SU-DHL-6 (cell line): ENCODE results near the gene AKR1B1.

ENCODE experiments used
- H2AFZ ChIP-seq: fragments of 200-600 bp; sonication (generic); 2 replicates; pipeline ENCODE4 v1.6.1; 2014; ENCODE audit warnings: low read depth, mild to moderate bottlenecking, moderate library complexity, mixed read lengths, antibody characterized with exemption, low read length; ENCODE audit not compliant: severe bottlenecking
- H3F3A ChIP-seq: fragments of 200-600 bp; shearing (Covaris generic); 2 replicates; pipeline ENCODE4 v1.6.0; 2016; ENCODE audit warnings: antibody characterized with exemption, mild to moderate bottlenecking; ENCODE audit not compliant: insufficient read depth
- H3K27ac ChIP-seq: fragments of 200-600 bp; sonication (generic); 2 replicates; pipeline ENCODE4 v1.5.1; 2016; ENCODE audit warnings: low read depth, mild to moderate bottlenecking, low read length, moderate library complexity, mixed read lengths
- H3K27me3 ChIP-seq: fragments of 200-600 bp; sonication (generic), shearing (Covaris generic); 2 replicates; pipeline ENCODE4 v1.6.0; 2014; ENCODE audit warnings: mild to moderate bottlenecking, low read length
- H3K36me3 ChIP-seq: fragments of 200-600 bp; sonication (generic); 2 replicates; pipeline ENCODE4 v1.6.1; 2014; ENCODE audit warnings: mild to moderate bottlenecking, low read length, mixed read lengths
- H3K4me2 ChIP-seq: fragments of 300-600, 200-600 bp; shearing (Covaris generic), sonication (generic); 2 replicates; pipeline ENCODE4 v1.6.0; 2014; ENCODE audit warnings: low read length, low read depth, mild to moderate bottlenecking; ENCODE audit not compliant: poor library complexity, severe bottlenecking
- H3K4me3 ChIP-seq: fragments of 200-600 bp; sonication (generic); 2 replicates; pipeline ENCODE4 v1.5.1; 2014; ENCODE audit warnings: antibody characterized with exemption, low read length, mild to moderate bottlenecking, mixed read lengths; ENCODE audit not compliant: insufficient read depth, poor library complexity, severe bottlenecking
- H3K79me2 ChIP-seq: fragments of 200-600 bp; sonication (generic); 2 replicates; pipeline ENCODE4 v1.6.1; 2014; ENCODE audit warnings: mild to moderate bottlenecking, low read length, moderate library complexity; ENCODE audit not compliant: insufficient read depth
- H3K9ac ChIP-seq: fragments of 200-600 bp; sonication (generic); 2 replicates; pipeline ENCODE4 v1.7.0; 2014; ENCODE audit warnings: mild to moderate bottlenecking, low read length
- H3K9me2 ChIP-seq: fragments of 200-600 bp; sonication (generic); replicated peaks from 2 replicates; pipeline ENCODE4 v1.6.1; 2014; ENCODE audit warnings: low read length; ENCODE audit not compliant: insufficient read depth
- H3K9me3 ChIP-seq: fragments of 200-600 bp; sonication (generic); 2 replicates; pipeline ENCODE4 v1.6.1; 2014; ENCODE audit warnings: low read length, mixed read lengths; ENCODE audit not compliant: insufficient read depth
- H4K20me1 ChIP-seq: fragments of 200-600 bp; sonication (generic); 2 replicates; pipeline ENCODE4 v1.6.1; 2014; ENCODE audit warnings: low read depth, mild to moderate bottlenecking, antibody characterized with exemption, low read length, moderate library complexity, mixed read lengths
- EZH2phosphoT487 ChIP-seq: fragments of 200-600 bp; sonication (generic), shearing (Covaris generic); conservative IDR thresholded peaks from 2 replicates; pipeline ENCODE4 v1.6.1; 2018; ENCODE audit warnings: mild to moderate bottlenecking, antibody characterized with exemption, low read length, moderate library complexity, mixed read lengths
- TF ChIP-seq, protein P1 (sequence below): fragments of 200-600 bp; sonication (generic); IDR thresholded peaks from one replicate; pipeline ENCODE4 v1.5.1; 2017; ENCODE audit warnings: antibody characterized with exemption, mild to moderate bottlenecking, low read length, moderate library complexity; ENCODE audit not compliant: insufficient read depth, poor library complexity, severe bottlenecking

Gene AKR1B1

DNA sequence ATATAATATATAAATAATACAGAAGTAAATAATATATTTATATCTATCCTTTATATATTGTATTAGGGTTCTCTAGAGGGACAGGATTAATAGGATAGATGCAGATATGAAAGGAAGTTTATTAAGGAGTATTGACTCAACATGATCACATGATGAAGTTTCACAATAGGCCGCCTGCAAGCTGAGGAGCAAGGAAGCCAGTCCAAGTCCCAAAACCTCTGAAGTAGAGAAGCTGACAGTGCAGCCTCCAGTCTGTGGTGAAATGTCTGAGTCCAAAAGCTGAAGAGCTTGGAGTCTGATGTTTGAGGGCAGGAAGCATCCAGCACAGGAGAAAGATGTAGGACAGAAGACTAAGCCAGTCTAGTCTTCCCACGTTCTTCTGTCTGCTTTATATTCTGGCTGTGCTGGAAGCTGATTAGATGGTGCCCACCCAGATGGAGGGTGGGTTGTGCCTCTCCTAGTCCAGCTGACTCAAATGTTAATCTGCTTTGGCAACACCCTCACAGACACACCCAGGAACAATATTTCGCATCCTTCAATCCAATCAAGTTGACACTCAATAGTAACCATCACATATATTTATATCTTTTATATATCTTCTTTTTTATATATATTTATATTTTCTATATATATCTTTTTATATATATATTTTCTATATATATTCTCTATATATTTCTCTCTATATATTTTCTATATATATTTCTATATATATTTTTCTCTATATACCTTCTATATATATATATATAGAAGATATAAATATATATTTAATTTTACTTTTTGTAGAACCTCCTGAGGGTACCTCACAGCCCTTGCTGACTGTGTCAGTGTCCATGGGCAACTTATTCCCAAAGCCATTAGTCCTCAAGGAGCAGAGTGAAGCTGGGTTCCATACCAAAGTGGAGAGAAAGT lies 43.8 kb upstream of the AKR1B1 start:
- Histone ChIP-seq H2AFZ (no peak overlapping the region), H3K36me3 (no peaks in the 10 kb centered on the region), H3K27ac (no peak overlapping the region), H3K4me3 (no peak overlapping the region), H3K9me3 (no peaks in the 10 kb centered on the region), H3F3A (no peaks in the 10 kb centered on the region), H3K9ac (no peak overlapping the region), H3K27me3 (0 out of 2 replicates have a peak, but pooled peaks cover 2% of the 10 kb centered on the region), H4K20me1 (no peaks in the 10 kb centered on the region), H3K9me2 (no peaks in the 10 kb centered on the region), H3K4me2 (no peak overlapping the region), H3K79me2 (no peaks in the 10 kb centered on the region)
- no peak for TF ChIP-seq EZH2phosphoT487
- TF ChIP-seq, protein P1, sequence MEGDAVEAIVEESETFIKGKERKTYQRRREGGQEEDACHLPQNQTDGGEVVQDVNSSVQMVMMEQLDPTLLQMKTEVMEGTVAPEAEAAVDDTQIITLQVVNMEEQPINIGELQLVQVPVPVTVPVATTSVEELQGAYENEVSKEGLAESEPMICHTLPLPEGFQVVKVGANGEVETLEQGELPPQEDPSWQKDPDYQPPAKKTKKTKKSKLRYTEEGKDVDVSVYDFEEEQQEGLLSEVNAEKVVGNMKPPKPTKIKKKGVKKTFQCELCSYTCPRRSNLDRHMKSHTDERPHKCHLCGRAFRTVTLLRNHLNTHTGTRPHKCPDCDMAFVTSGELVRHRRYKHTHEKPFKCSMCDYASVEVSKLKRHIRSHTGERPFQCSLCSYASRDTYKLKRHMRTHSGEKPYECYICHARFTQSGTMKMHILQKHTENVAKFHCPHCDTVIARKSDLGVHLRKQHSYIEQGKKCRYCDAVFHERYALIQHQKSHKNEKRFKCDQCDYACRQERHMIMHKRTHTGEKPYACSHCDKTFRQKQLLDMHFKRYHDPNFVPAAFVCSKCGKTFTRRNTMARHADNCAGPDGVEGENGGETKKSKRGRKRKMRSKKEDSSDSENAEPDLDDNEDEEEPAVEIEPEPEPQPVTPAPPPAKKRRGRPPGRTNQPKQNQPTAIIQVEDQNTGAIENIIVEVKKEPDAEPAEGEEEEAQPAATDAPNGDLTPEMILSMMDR = no peak

GRCh38 chr7:134500982-134501381 lies 42.1 kb upstream of the AKR1B1 start:
- H3K4me3 ChIP-seq = no peak overlapping the region
- no peaks in the 10 kb centered on the region for H3K9me3 ChIP-seq
- no peak for TF ChIP-seq EZH2phosphoT487
- no peaks in the 10 kb centered on the region for H3K9me2 ChIP-seq
- H2AFZ ChIP-seq = no peak overlapping the region
- no peak overlapping the region for H3K9ac ChIP-seq
- H3K79me2 ChIP-seq = no peaks in the 10 kb centered on the region
- no peaks in the 10 kb centered on the region for H3F3A ChIP-seq
- no peak overlapping the region for H3K27ac ChIP-seq
- no peak overlapping the region for H3K4me2 ChIP-seq
- no peaks in the 10 kb centered on the region for H4K20me1 ChIP-seq
- no peaks in the 10 kb centered on the region for H3K27me3 ChIP-seq
- no peaks in the 10 kb centered on the region for H3K36me3 ChIP-seq

GRCh38 chr7:134500406-134500805 lies 41.5 kb upstream of the AKR1B1 start:
- TF ChIP-seq, protein P1 = no peak
- no peak for TF ChIP-seq EZH2phosphoT487
- Histone ChIP-seq H4K20me1 (no peaks in the 10 kb centered on the region), H3K4me2 (no peak overlapping the region), H3K27ac (no peak overlapping the region), H2AFZ (no peak overlapping the region), H3K36me3 (no peaks in the 10 kb centered on the region), H3F3A (no peaks in the 10 kb centered on the region), H3K9me2 (no peaks in the 10 kb centered on the region), H3K9me3 (no peaks in the 10 kb centered on the region), H3K27me3 (no peaks in the 10 kb centered on the region), H3K79me2 (no peaks in the 10 kb centered on the region), H3K9ac (no peak overlapping the region), H3K4me3 (no peak overlapping the region)

- no peaks in the 10 kb centered on the region for H3K9me3 ChIP-seq
- no peaks in the 10 kb centered on the region for H4K20me1 ChIP-seq
- H2AFZ ChIP-seq = no peak overlapping the region
- H3K9ac ChIP-seq = no peak overlapping the region
- H3K27ac ChIP-seq = no peak overlapping the region
- no peaks in the 10 kb centered on the region for H3K27me3 ChIP-seq
- no peaks in the 10 kb centered on the region for H3F3A ChIP-seq
- H3K36me3 ChIP-seq = no peaks in the 10 kb centered on the region
- H3K79me2 ChIP-seq = no peaks in the 10 kb centered on the region
- no peak overlapping the region for H3K4me3 ChIP-seq
- TF ChIP-seq, protein P1 = no peak
- no peak for TF ChIP-seq EZH2phosphoT487
- H3K4me2 ChIP-seq = no peak overlapping the region
- no peaks in the 10 kb centered on the region; the same call in 1 of the 2 replicates for H3K9me2 ChIP-seq
These were observed 36.6 kb upstream of the AKR1B1 start for GRCh38 chr7:134495546-134495945.
